Esophagus squamous epithelium (tissue), 5 donors: Measurements from ENCODE around the gene GTF2F1. TPM values are rescaled to one million over a fixed set of nuclear protein-coding genes. Genes with fewer than 3 reads are reported as not detected.
A peak's percentile ranks its signal among the peaks of the same experiment; 100 is the strongest.
"Not testable (repeated sequence)": the region's sequence is repeated elsewhere in the genome, so short reads cannot be mapped to it uniquely, and the experiment has no call there.

ENCODE experiments used
- DNase-seq: peaks from one replicate; lab custom pipeline; 2025; lab: John Stamatoyannopoulos, UW
- H3K27ac ChIP-seq, 4 donors: fragments of 200-600 bp; sonication (generic); one replicate each; pipeline ENCODE4 v1.5.1; 2016 to 2019; ENCODE audit warnings: mild to moderate bottlenecking in 1 of 4
- H3K27me3 ChIP-seq, 4 donors: fragments of 200-600 bp; sonication (generic); 1 replicate in 3 of 4; 2 replicates in 1 of 4; pipeline versions ENCODE4 v1.5.1 to v1.6.0; 2017 to 2021; ENCODE audit warnings: antibody characterized with exemption in 1 of 4
- H3K36me3 ChIP-seq, 3 donors: fragments of 200-600 bp; sonication (generic); one replicate each; pipeline ENCODE4 v1.5.1; 2016 to 2019
- H3K4me1 ChIP-seq, 3 donors: fragments of 200-600 bp; sonication (generic); one replicate each; pipeline ENCODE4 v1.5.1; 2017 to 2019
- H3K4me3 ChIP-seq, 4 donors: fragments of 200-600 bp; sonication (generic); 1 replicate in 3 of 4; 2 replicates in 1 of 4; pipeline ENCODE4 v1.5.1; 2016 to 2019; ENCODE audit warnings: mild to moderate bottlenecking in 2 of 4, moderate library complexity in 1 of 4
- H3K9me3 ChIP-seq, 3 donors: fragments of 200-600 bp; sonication (generic); one replicate each; pipeline ENCODE4 v1.5.1; 2016 to 2019
- CTCF ChIP-seq, 6 experiments: fragments of 450-650 bp in 4 of 6; fragments of 200-600 bp in 2 of 6; sonication (generic) in 2 of 6; IDR thresholded peaks; one replicate each; pipeline ENCODE4 v1.5.1; 2016 to 2019; ENCODE audit warnings: antibody characterized with exemption in 6 of 6, mild to moderate bottlenecking in 4 of 6, moderate library complexity in 4 of 6
- POLR2A ChIP-seq, 4 donors: fragments of 450-650 bp; IDR thresholded peaks; one replicate each; pipeline ENCODE4 v1.6.1; 2017; ENCODE audit warnings: antibody characterized with exemption in 4 of 4, mild to moderate bottlenecking in 4 of 4, moderate library complexity in 3 of 4
- WGBS, 2 donors: methylation state at CpG; one replicate each; pipeline ENCODE4 v1.1.5; 2018; 5-methylcytosine and 5-hydroxymethylcytosine counted together
- intact Hi-C: fragments of 100-400 bp; cut with DNase I; formaldehyde crosslinking; loops from one replicate; pipeline ENCODE4 v1.15.0; 2022
- total RNA-seq, 4 donors: library from RNA; depleted of rRNA; stranded (reverse); fragments of >200 nt; gene quantifications; one replicate each; pipeline ENCODE4 v1.1.0, GENCODE V29; 2016
- donor health status: DM: yes; HTN: yes; CAD: no.

GTF2F1 gene
- total RNA-seq, 4 donors from 2014 or later: 28.0 to 51.3 (median 43.5) TPM

- no peak overlapping the region for H3K4me3 ChIP-seq
- DNase-seq: no peak
- H3K36me3 ChIP-seq: peaks cover 0 to 16% (median 7%) of the 10 kb centered on the region in 3 donors
- 73 to 92% methylated on average over 4 to 5 of the region's 5 CpGs for WGBS, 2 donors
- H3K27ac ChIP-seq: no peak overlapping the region
- TF ChIP-seq POLR2A (IDR thresholded peaks at IDR 0.05): no peak
- no peak for TF ChIP-seq CTCF (IDR thresholded peaks at IDR 0.05)
- intact Hi-C loops: no loop called here
- H3K4me1 ChIP-seq: peaks cover 8 to 38% (median 9%) of the 10 kb centered on the region in 3 donors
- H3K9me3 ChIP-seq: no peaks in the 10 kb centered on the region
- no peaks in the 10 kb centered on the region for H3K27me3 ChIP-seq
Observed at GRCh38 chr19:6359568-6360341, 33.2 kb downstream of the GTF2F1 start.

- H3K27ac ChIP-seq: peak overlapping the region in 3 of 4 donors; percentile 58 to 78 (median 64)
- no peaks in the 10 kb centered on the region for H3K9me3 ChIP-seq
- no peak overlapping the region for H3K4me3 ChIP-seq
- TF ChIP-seq POLR2A (IDR thresholded peaks at IDR 0.05): no peak
- TF ChIP-seq CTCF (IDR thresholded peaks at IDR 0.05): no peak
- H3K27me3 ChIP-seq: no peaks in the 10 kb centered on the region
- WGBS, 2 donors: 44 to 51% methylated on average over 8 to 9 of the region's 9 CpGs
- DNase-seq: no peak
- H3K4me1 ChIP-seq: peaks cover 8 to 30% (median 9%) of the 10 kb centered on the region in 3 donors
- H3K36me3 ChIP-seq: no peaks in the 10 kb centered on the region
- intact Hi-C loops: no loop called here
Observed at GRCh38 chr19:6358003-6358402, 35.0 kb downstream of the GTF2F1 start.

GRCh38 chr19:6357174-6357573, 35.8 kb downstream of the GTF2F1 start:
- peak overlapping the region in 3 of 4 donors; percentile 58 to 78 (median 64) for H3K27ac ChIP-seq
- intact Hi-C loops: no loop called here
- no peak overlapping the region for H3K4me3 ChIP-seq
- no peak for DNase-seq
- H3K9me3 ChIP-seq: no peaks in the 10 kb centered on the region
- no peaks in the 10 kb centered on the region for H3K36me3 ChIP-seq
- WGBS, 2 donors: 77 to 91% methylated on average over 7 to 9 of the region's 14 CpGs
- TF ChIP-seq CTCF (IDR thresholded peaks at IDR 0.05): no peak
- TF ChIP-seq POLR2A (IDR thresholded peaks at IDR 0.05): no peak
- H3K27me3 ChIP-seq: no peaks in the 10 kb centered on the region
- H3K4me1 ChIP-seq: peaks cover under 1 to 21% (median 2%) of the 10 kb centered on the region in 3 donors

GRCh38 chr19:6355321-6356040, 37.5 kb downstream of the GTF2F1 start:
- H3K27me3 ChIP-seq, H3K9me3 ChIP-seq, intact Hi-C loops, H3K36me3 ChIP-seq, H3K4me3 ChIP-seq, H3K27ac ChIP-seq, DNase-seq: not testable (repeated sequence)
- peaks cover 0 to 16% (median 0%) of the 10 kb centered on the region in 3 donors for H3K4me1 ChIP-seq
- no CpG with 5 or more reads among the region's 46 CpGs for WGBS, 2 donors

- H3K4me3 ChIP-seq: no peak overlapping the region
- no peak overlapping the region for H3K27ac ChIP-seq
- 49% methylated on average over 4 of the region's 4 CpGs for WGBS, 2 donors
- TF ChIP-seq POLR2A (IDR thresholded peaks at IDR 0.05): no peak
- peak in 3 of 6 experiments; percentile 9 to 39 (median 25) for TF ChIP-seq CTCF (IDR thresholded peaks at IDR 0.05)
- H3K36me3 ChIP-seq: no peaks in the 10 kb centered on the region
- H3K9me3 ChIP-seq: no peaks in the 10 kb centered on the region
- DNase-seq: no peak
- H3K27me3 ChIP-seq: no peaks in the 10 kb centered on the region
- intact Hi-C loops: no loop called here
- H3K4me1 ChIP-seq: peaks cover 0 to 16% (median 0%) of the 10 kb centered on the region in 3 donors
Observed at GRCh38 chr19:6354098-6354674, 38.8 kb downstream of the GTF2F1 start.
